Osteoblast (primary cell): ENCODE measurements around the gene BDKRB2. TPM values are rescaled to one million over a fixed set of nuclear protein-coding genes. Genes with fewer than 3 reads are reported as not detected.

Experiments used
- DNase-seq: peaks from one replicate; pipeline ENCODE4 v3.0.0; 2011; ENCODE audit warnings: low spot score, mixed read lengths; ENCODE audit not compliant: insufficient read length; ENCODE audit errors: missing footprints
- H2AFZ ChIP-seq: 2 replicates; pipeline ENCODE4 v1.6.0; 2011; ENCODE audit warnings: mild to moderate bottlenecking, low read length
- H3K27ac ChIP-seq: 2 replicates; pipeline ENCODE4 v1.5.1; 2011; ENCODE audit warnings: mild to moderate bottlenecking, low read depth, low read length, moderate library complexity
- H3K27me3 ChIP-seq: 2 replicates; pipeline ENCODE4 v1.6.0; 2012; ENCODE audit warnings: mild to moderate bottlenecking, control low read depth, inconsistent platforms, low read length, moderate library complexity; ENCODE audit not compliant: insufficient read depth
- H3K36me3 ChIP-seq: 2 replicates; pipeline ENCODE4 v1.5.1; 2011; ENCODE audit warnings: mild to moderate bottlenecking, low read length, control low read depth, moderate library complexity; ENCODE audit not compliant: insufficient read depth
- H3K4me1 ChIP-seq: 2 replicates; pipeline ENCODE4 v1.5.1; 2011; ENCODE audit warnings: mild to moderate bottlenecking, low read length, control low read depth, moderate library complexity; ENCODE audit not compliant: insufficient read depth
- H3K4me2 ChIP-seq: 2 replicates; pipeline ENCODE4 v1.6.0; 2011; ENCODE audit warnings: mild to moderate bottlenecking, low read length; ENCODE audit not compliant: insufficient read depth
- H3K4me3 ChIP-seq: fragments of 200-600 bp; sonication (generic); 3 replicates; pipeline ENCODE4 v1.5.1; 2012; ENCODE audit warnings: mild to moderate bottlenecking, low read length, inconsistent platforms; ENCODE audit not compliant: insufficient read depth
- H3K79me2 ChIP-seq: 2 replicates; pipeline ENCODE4 v1.6.0; 2012; ENCODE audit warnings: mild to moderate bottlenecking, low read length, control low read depth, inconsistent platforms; ENCODE audit not compliant: insufficient read depth
- H3K9me3 ChIP-seq: 2 replicates; pipeline ENCODE4 v1.5.1; 2011; ENCODE audit warnings: low read depth, low read length, control low read depth
- H4K20me1 ChIP-seq: 2 replicates; pipeline ENCODE4 v1.6.0; 2012; ENCODE audit warnings: mild to moderate bottlenecking, low read length, control low read depth; ENCODE audit not compliant: insufficient read depth
- CTCF ChIP-seq: IDR thresholded peaks from 2 replicates; pipeline ENCODE4 v1.5.1; 2011; ENCODE audit warnings: mild to moderate bottlenecking, low read depth, low read length, moderate library complexity; ENCODE audit errors: extremely low read depth
- total RNA-seq: library from RNA; depleted of rRNA; stranded (reverse); fragments of >200 nt; gene quantifications from 2 replicates; pipeline ENCODE4 v1.2.3, GENCODE V29; 2012

BDKRB2 gene
- total RNA-seq, 1 donor: 7.6 TPM

GRCh38 chr14:96256407-96256806 lies 51.8 kb downstream of the BDKRB2 start:
- peak; percentile 57 for TF ChIP-seq CTCF
- Histone ChIP-seq H3K27ac (peak overlapping the region; percentile 97), H3K79me2 (peaks cover 31% of the 10 kb centered on the region), H3K27me3 (no peaks in the 10 kb centered on the region), H3K9me3 (no peaks in the 10 kb centered on the region), H4K20me1 (no peaks in the 10 kb centered on the region), H3K4me2 (peak overlapping the region; percentile 75), H3K36me3 (peaks cover 11% of the 10 kb centered on the region), H2AFZ (no peak overlapping the region), H3K4me1 (peaks cover 59% of the 10 kb centered on the region), H3K4me3 (peak overlapping the region; percentile 59)
- DNase-seq: no peak

- Histone ChIP-seq H3K36me3 (peaks cover 15% of the 10 kb centered on the region), H3K4me1 (peaks cover 53% of the 10 kb centered on the region), H3K4me2 (peak overlapping the region; percentile 75), H3K27ac (peak overlapping the region; percentile 97), H4K20me1 (no peaks in the 10 kb centered on the region), H2AFZ (no peak overlapping the region), H3K27me3 (no peaks in the 10 kb centered on the region), H3K79me2 (peaks cover 37% of the 10 kb centered on the region), H3K4me3 (peak overlapping the region; percentile 59), H3K9me3 (no peaks in the 10 kb centered on the region)
- no peak for TF ChIP-seq CTCF
- no peak for DNase-seq
Measured at GRCh38 chr14:96257056-96257455, 52.4 kb downstream of the BDKRB2 start.

GRCh38 chr14:96257900-96258299 lies 53.3 kb downstream of the BDKRB2 start:
- no peak for TF ChIP-seq CTCF
- peaks cover 20% of the 10 kb centered on the region for H3K36me3 ChIP-seq
- H3K27ac ChIP-seq: no peak overlapping the region

DNA sequence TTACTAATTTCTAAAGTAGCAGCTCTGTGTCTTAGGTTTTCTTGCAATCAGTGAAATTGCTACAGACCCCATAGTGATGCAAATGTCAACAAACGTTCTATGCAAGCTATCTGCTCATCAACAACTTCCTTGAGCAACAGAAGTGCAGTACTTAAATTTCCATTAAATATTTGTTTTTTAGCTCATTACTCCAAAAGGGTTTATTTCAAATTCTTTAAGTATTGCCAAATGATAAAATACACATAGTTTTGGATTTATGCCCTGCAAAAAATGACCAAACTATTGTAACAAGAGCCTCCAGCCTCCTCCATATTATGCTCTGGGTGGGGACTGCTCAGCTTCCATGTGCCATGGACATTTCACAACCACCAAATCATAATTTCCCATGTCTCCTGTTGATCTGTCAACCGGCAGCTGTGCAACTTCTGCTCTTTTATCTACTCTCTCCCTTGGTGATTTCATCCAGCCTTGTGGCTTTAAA lies 55.7 kb downstream of the BDKRB2 start:
- H3K4me3 ChIP-seq: no peak overlapping the region

More at GRCh38 chr14:96257900-96258299, 53.3 kb downstream of the BDKRB2 start:
- H2AFZ ChIP-seq: no peak overlapping the region
- H3K4me1 ChIP-seq: peaks cover 48% of the 10 kb centered on the region
- no peak for DNase-seq
- no peaks in the 10 kb centered on the region for H3K9me3 ChIP-seq
- H4K20me1 ChIP-seq: no peaks in the 10 kb centered on the region
- peak overlapping the region; percentile 59 for H3K4me3 ChIP-seq
- H3K4me2 ChIP-seq: peak overlapping the region; percentile 75
- H3K79me2 ChIP-seq: peaks cover 39% of the 10 kb centered on the region
- H3K27me3 ChIP-seq: no peaks in the 10 kb centered on the region

More for the DNA sequence above, 55.7 kb downstream of the BDKRB2 start:
- DNase-seq: peak; percentile 92
- no peaks in the 10 kb centered on the region for H3K27me3 ChIP-seq
- peaks cover 41% of the 10 kb centered on the region for H3K79me2 ChIP-seq
- H3K9me3 ChIP-seq: no peaks in the 10 kb centered on the region
- peak overlapping the region; percentile 4 for H3K4me2 ChIP-seq
- no peak for TF ChIP-seq CTCF
- peak overlapping the region; percentile 47 for H3K27ac ChIP-seq
- no peak overlapping the region for H2AFZ ChIP-seq
- H3K4me1 ChIP-seq: peaks cover 30% of the 10 kb centered on the region
- peaks cover 40% of the 10 kb centered on the region for H3K36me3 ChIP-seq
- H4K20me1 ChIP-seq: no peaks in the 10 kb centered on the region
